Progenitor cell of endocrine pancreas (in vitro differentiated cells): ENCODE data around the gene SRSF11. TPM values are rescaled to one million over a fixed set of nuclear protein-coding genes. Genes with fewer than 3 reads are reported as not detected.

ENCODE experiments used
- DNase-seq: peaks from one replicate; pipeline ENCODE4 v3.0.0; 2021; ENCODE audit warnings: low spot score; ENCODE audit not compliant: unreplicated experiment
- H3K27ac Mint-ChIP-seq: 2 replicates; pipeline ENCODE4 v1.8.0; 2021; ENCODE audit warnings: mild to moderate bottlenecking, moderate library complexity, mixed read lengths
- H3K27me3 Mint-ChIP-seq: 2 replicates; pipeline ENCODE4 v1.8.0; 2021; ENCODE audit warnings: mixed read lengths
- H3K36me3 Mint-ChIP-seq: 2 replicates; pipeline ENCODE4 v1.8.0; 2022; ENCODE audit warnings: mixed read lengths; ENCODE audit not compliant: insufficient read depth
- H3K4me1 Mint-ChIP-seq: 2 replicates; pipeline ENCODE4 v1.8.0; 2021; ENCODE audit warnings: low read depth, mixed read lengths
- H3K4me3 Mint-ChIP-seq: 2 replicates; pipeline ENCODE4 v1.8.0; 2021; ENCODE audit warnings: low read depth, mild to moderate bottlenecking, moderate library complexity, mixed read lengths
- H3K9me3 Mint-ChIP-seq: 2 replicates; pipeline ENCODE4 v1.8.0; 2021; ENCODE audit warnings: low read depth, mixed read lengths
- total RNA-seq: library from RNA; stranded (reverse); gene quantifications from 2 replicates; pipeline ENCODE4 v1.2.1, GENCODE V29; 2021
- TF ChIP-seq, protein P1 (sequence below): fragments of 200-600 bp; sonication (generic); IDR thresholded peaks from one replicate; pipeline ENCODE4 v1.5.0; 2021; ENCODE audit warnings: antibody characterized with exemption, mild to moderate bottlenecking; ENCODE audit not compliant: unreplicated experiment

Gene SRSF11
- total RNA-seq, 1 donor from 2014 or later = 314 TPM

DNA sequence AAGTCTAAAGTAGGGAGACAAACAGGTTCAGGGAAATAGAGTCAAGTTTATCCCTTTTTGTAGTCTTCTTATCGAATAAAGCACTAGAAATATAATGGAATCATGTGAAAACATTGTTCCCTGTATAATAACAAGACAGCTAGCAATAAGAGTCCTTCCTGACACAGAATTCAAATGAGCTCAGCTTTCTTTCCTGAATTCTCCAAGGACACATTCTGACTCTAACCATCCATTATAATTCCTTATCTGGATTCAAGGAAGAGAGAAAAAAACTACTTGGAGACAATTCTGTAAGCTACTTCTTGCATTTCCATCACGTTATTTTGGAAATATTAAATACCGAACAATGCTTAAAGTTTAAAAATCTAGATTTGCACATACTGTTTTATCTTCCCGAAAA is 74.6 kb downstream of the SRSF11 start:
- peaks cover 7% of the 10 kb centered on the region for H3K4me1 Mint-ChIP-seq
- no peak overlapping the region for H3K4me3 Mint-ChIP-seq
- peaks cover 21% of the 10 kb centered on the region for H3K36me3 Mint-ChIP-seq
- TF ChIP-seq, protein P1, sequence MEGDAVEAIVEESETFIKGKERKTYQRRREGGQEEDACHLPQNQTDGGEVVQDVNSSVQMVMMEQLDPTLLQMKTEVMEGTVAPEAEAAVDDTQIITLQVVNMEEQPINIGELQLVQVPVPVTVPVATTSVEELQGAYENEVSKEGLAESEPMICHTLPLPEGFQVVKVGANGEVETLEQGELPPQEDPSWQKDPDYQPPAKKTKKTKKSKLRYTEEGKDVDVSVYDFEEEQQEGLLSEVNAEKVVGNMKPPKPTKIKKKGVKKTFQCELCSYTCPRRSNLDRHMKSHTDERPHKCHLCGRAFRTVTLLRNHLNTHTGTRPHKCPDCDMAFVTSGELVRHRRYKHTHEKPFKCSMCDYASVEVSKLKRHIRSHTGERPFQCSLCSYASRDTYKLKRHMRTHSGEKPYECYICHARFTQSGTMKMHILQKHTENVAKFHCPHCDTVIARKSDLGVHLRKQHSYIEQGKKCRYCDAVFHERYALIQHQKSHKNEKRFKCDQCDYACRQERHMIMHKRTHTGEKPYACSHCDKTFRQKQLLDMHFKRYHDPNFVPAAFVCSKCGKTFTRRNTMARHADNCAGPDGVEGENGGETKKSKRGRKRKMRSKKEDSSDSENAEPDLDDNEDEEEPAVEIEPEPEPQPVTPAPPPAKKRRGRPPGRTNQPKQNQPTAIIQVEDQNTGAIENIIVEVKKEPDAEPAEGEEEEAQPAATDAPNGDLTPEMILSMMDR = no peak
- DNase-seq = no peak
- no peaks in the 10 kb centered on the region for H3K9me3 Mint-ChIP-seq
- no peaks in the 10 kb centered on the region for H3K27me3 Mint-ChIP-seq
- peak overlapping the region; percentile 4 for H3K27ac Mint-ChIP-seq

DNA sequence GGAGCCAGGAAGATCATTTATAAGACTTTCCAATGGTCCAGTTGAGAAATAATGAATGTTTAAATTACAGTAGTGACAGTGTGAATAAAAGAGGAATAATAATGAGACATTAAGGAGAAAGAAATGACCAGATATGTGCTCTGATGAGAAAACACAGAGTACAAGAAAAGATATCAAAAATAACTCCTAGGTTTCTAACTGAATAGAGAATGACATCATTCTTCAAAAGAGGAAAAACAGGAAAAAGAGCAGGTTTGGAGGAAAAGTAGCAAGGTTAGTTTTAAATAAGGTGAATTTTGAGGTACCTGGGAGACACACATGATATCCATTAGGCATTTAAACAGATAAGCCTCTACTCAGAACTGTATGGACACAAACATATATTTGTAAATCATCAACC is 78.3 kb downstream of the SRSF11 start:
- DNase-seq = no peak
- no peaks in the 10 kb centered on the region for H3K9me3 Mint-ChIP-seq
- TF ChIP-seq, protein P1 = no peak
- peaks cover 7% of the 10 kb centered on the region for H3K4me1 Mint-ChIP-seq
- no peaks in the 10 kb centered on the region for H3K27me3 Mint-ChIP-seq
- peak overlapping the region; percentile 6 for H3K27ac Mint-ChIP-seq
- H3K36me3 Mint-ChIP-seq = peaks cover 17% of the 10 kb centered on the region
- H3K4me3 Mint-ChIP-seq = no peak overlapping the region

Other genes with a start within 250 kb of the SRSF11 start
- 27.4 and 28.7 TPM in 2 replicates for gene LRRC40, start 15.8 kb upstream of the SRSF11 start, total RNA-seq
- 19.6 and 21.5 TPM in 2 replicates for gene ANKRD13C, start 133.3 kb downstream of the SRSF11 start, total RNA-seq
- 17.3 and 17.6 TPM in 2 replicates for gene CTH, start 189.9 kb downstream of the SRSF11 start, total RNA-seq